Psoas muscle (tissue), 8 donors: ENCODE measurements around the gene SEMA3C. TPM values are rescaled to one million over a fixed set of nuclear protein-coding genes. Genes with fewer than 3 reads are reported as not detected.
A peak's percentile ranks its signal among the peaks of the same experiment; 100 is the strongest.

Experiments used
- ATAC-seq, 4 donors: fragments of 200-7000 bp; cut with Tn5 transposase; one replicate each; pipeline ENCODE4 v1.9.1; 2020; ENCODE audit warnings: moderate library complexity in 3 of 4, mild to moderate bottlenecking in 2 of 4
- DNase-seq, 2 donors: peaks; one replicate each; pipeline ENCODE4 v3.0.0-alpha.2; 2020
- H3K27ac ChIP-seq: fragments of 200-600 bp; one replicate; pipeline ENCODE4 v1.8.0; 2022
- H3K27me3 ChIP-seq, 3 donors: fragments of 200-600 bp in 1 of 3; one replicate each; pipeline versions ENCODE4 v1.6.1 to v1.8.0; 2013 to 2022; ENCODE audit warnings: low read length in 2 of 3, mild to moderate bottlenecking in 2 of 3, moderate library complexity in 1 of 3; ENCODE audit not compliant: insufficient read depth in 3 of 3
- H3K36me3 ChIP-seq, 2 donors: fragments of 200-600 bp in 1 of 2; one replicate each; pipeline versions ENCODE4 v1.6.1 to v1.8.0; 2013 to 2022; ENCODE audit warnings: low read depth in 1 of 2, mild to moderate bottlenecking in 1 of 2, moderate library complexity in 1 of 2; ENCODE audit not compliant: insufficient read depth in 1 of 2
- H3K4me1 ChIP-seq: fragments of 200-600 bp; one replicate; pipeline ENCODE4 v1.8.0; 2022
- H3K4me3 ChIP-seq: fragments of 200-600 bp; one replicate; pipeline ENCODE4 v1.8.0; 2022; ENCODE audit warnings: mild to moderate bottlenecking
- H3K9me3 ChIP-seq: fragments of 200-600 bp; one replicate; pipeline ENCODE4 v1.8.0; 2022
- whole genome bisulfite sequencing, 3 donors: extraction: QIAGEN DNeasy Blood & Tissue Kit; methylation state at CpG; one replicate each; pipeline versions ENCODE4 v1.1.6 to v1.1.7; 2013; 5-methylcytosine and 5-hydroxymethylcytosine counted together
- intact Hi-C, 2 donors: fragments of 100-400 bp; cut with DNase I; formaldehyde crosslinking; loops; one replicate each; pipeline versions ENCODE4 v1.11.0 to v1.14.2; 2022
- polyA plus RNA-seq, 3 donors: library from polyadenylated mRNA; stranded (reverse); fragments of 200-250 nt; gene quantifications; one replicate each; pipeline ENCODE4 v1.2.3, GENCODE V29; 2013
- total RNA-seq, 4 donors: library from RNA; stranded (reverse); fragmentation: NEBNext Ultra II Directional in 2 of 4; extraction: Animal tissue kit (Norgen Biotek cat#: 25700) in 2 of 4; gene quantifications; one replicate each; pipeline versions ENCODE4 v1.2.1 to v1.2.4, GENCODE V29; 2021 to 2023
- TF ChIP-seq, protein P1 (sequence below): fragments of 200-600 bp; IDR thresholded peaks from one replicate; pipeline ENCODE4 v1.8.0; 2022; ENCODE audit warnings: antibody characterized with exemption
- donor health status: healthy with polysubstance abuse.
- donor health status: DM: no; HTN: no; CAD: no; lungs with moderate emphysema.
- donor health status: Bipolar disorder and iron deficiency.
- donor health status: healthy.
- donor health status: DM: yes; HTN: yes; CAD: no.
- donor health status: DM: no; HTN: no; CAD: no.
- donor health status: DM: no; HTN: no; CAD: no.
- donor health status: DM: yes; HTN: yes; CAD: no.

SEMA3C gene
- total and polyA plus RNA-seq, 7 donors = 6.6 to 63.1 (median 18.3) TPM

DNA sequence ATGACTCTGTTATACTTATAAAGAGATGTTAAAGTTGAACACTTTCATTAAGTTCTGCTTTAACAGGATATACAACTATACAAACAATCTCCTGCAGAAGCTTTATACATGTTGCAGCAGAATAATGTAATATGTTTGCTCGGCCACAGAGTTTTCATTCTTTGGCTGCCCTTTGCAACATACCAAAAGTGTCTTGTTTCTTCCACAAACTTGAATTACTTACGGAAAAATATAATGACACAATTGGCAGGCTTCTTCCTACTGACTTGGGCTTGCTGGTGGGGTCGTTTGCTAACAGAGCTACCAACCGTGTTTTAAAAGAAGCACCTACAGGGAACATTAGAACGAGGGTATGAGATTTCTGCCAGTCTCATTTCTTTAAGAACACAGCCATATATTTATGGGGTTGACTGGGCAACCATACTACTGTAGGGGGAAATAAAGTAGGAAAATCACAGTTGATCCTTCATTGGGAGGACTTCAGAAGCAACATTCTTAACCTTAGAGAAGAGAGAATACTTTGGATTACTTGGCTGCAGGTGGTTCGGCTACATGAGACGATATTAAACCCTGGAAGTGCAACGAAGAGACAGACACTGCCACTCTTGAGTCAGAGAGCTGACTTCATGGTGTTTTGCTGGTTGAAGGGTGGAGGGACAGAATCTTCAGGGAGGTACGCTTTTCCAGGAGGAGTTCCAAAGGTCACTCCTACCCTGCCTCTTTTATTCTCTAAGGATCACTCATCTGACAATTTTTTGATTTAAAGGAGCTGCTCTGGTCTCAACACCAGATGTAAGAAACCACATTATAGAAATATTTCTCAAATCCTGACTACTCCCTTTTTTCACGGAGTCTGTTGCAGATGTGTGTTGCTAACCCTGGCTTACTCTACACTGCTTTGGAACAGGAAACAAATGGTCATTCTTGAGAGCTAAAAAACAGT lies 123.9 kb downstream of the SEMA3C start:
- Histone ChIP-seq H3K4me3 (no peak overlapping the region), H3K27ac (peak overlapping the region; percentile 31), H3K4me1 (peaks cover 30% of the 10 kb centered on the region), H3K27me3 (no peaks in the 10 kb centered on the region), H3K36me3 (peaks cover 0 to 19% of the 10 kb centered on the region in 2 donors), H3K9me3 (no peaks in the 10 kb centered on the region)
- WGBS, 3 donors = 13 to 35% (median 24%) methylated on average over 10 of the region's 10 CpGs
- ATAC-seq = peak in 3 of 4 donors; percentile 9 to 41 (median 37)
- TF ChIP-seq, protein P1, sequence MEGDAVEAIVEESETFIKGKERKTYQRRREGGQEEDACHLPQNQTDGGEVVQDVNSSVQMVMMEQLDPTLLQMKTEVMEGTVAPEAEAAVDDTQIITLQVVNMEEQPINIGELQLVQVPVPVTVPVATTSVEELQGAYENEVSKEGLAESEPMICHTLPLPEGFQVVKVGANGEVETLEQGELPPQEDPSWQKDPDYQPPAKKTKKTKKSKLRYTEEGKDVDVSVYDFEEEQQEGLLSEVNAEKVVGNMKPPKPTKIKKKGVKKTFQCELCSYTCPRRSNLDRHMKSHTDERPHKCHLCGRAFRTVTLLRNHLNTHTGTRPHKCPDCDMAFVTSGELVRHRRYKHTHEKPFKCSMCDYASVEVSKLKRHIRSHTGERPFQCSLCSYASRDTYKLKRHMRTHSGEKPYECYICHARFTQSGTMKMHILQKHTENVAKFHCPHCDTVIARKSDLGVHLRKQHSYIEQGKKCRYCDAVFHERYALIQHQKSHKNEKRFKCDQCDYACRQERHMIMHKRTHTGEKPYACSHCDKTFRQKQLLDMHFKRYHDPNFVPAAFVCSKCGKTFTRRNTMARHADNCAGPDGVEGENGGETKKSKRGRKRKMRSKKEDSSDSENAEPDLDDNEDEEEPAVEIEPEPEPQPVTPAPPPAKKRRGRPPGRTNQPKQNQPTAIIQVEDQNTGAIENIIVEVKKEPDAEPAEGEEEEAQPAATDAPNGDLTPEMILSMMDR = no peak
- intact Hi-C loops = loop anchor here in 1 of 2 donors (10.0 kb wide), 1 partner anchor 120 kb away; the partner anchor contains the start of gene SEMA3C
- no peak for DNase-seq

- Histone ChIP-seq H3K27me3 (no peaks in the 10 kb centered on the region), H3K36me3 (peaks cover 0 to 15% of the 10 kb centered on the region in 2 donors), H3K4me1 (peaks cover 30% of the 10 kb centered on the region), H3K9me3 (no peaks in the 10 kb centered on the region), H3K27ac (peak overlapping the region; percentile 78), H3K4me3 (no peak overlapping the region)
- peak; percentile 82 to 92 (median 87) for ATAC-seq
- TF ChIP-seq, protein P1 = no peak
- no peak for DNase-seq
- WGBS, 3 donors = 15 to 25% (median 16%) methylated on average over 3 of the region's 3 CpGs
- intact Hi-C loops = loop anchor here in 1 of 2 donors (10.0 kb wide), 1 partner anchor 123 kb away; the partner anchor contains the start of gene SEMA3C
Observed at GRCh38 chr7:80791509-80791929, 127.3 kb downstream of the SEMA3C start.

DNA sequence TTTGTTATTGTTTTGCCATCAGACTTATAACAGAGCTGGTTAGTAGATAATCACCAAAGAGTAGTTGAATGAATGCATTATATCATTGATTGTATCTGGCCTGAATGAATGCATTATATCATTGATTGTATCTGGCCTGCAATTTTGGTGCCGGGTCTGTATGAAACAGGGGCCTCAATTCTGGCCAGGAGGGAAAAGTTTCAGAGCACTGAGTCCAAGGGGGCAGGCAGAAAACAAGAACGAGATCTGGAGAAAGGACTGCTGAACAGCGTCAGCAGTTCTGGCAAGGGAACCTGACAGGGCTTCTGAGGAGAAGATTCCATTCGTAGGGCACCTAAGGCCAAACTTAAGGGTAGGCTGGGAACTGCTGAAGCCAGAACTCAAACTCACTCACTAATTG lies 128.0 kb downstream of the SEMA3C start:
- DNase-seq = no peak

GRCh38 chr7:80787721-80788120 lies 131.1 kb downstream of the SEMA3C start:
- Histone ChIP-seq H3K4me1 (peaks cover 37% of the 10 kb centered on the region), H3K27me3 (no peaks in the 10 kb centered on the region), H3K27ac (no peak overlapping the region), H3K4me3 (no peak overlapping the region), H3K9me3 (no peaks in the 10 kb centered on the region), H3K36me3 (peaks cover 0 to 15% of the 10 kb centered on the region in 2 donors)
- DNase-seq (no peak), ATAC-seq (no peak)
- WGBS, 3 donors = 27 to 43% (median 33%) methylated on average over 1 of the region's 1 CpG
- intact Hi-C loops = loop anchor here in 1 of 2 donors (10.0 kb wide), 1 partner anchor 127 kb away; the partner anchor contains the start of gene SEMA3C
- TF ChIP-seq, protein P1 = no peak

More for the DNA sequence above, 128.0 kb downstream of the SEMA3C start:
- TF ChIP-seq, protein P1 = no peak
- peaks cover 30% of the 10 kb centered on the region for H3K4me1 ChIP-seq
- H3K36me3 ChIP-seq = peaks cover 0 to 15% of the 10 kb centered on the region in 2 donors
- peak overlapping the region; percentile 78 for H3K27ac ChIP-seq
- no peaks in the 10 kb centered on the region for H3K27me3 ChIP-seq
- H3K9me3 ChIP-seq = no peaks in the 10 kb centered on the region
- peak; percentile 64 to 85 (median 74) for ATAC-seq
- intact Hi-C loops = loop anchor here in 1 of 2 donors (10.0 kb wide), 1 partner anchor 124 kb away; the partner anchor contains the start of gene SEMA3C
- WGBS, 3 donors = 20 to 25% (median 21%) methylated on average over 4 of the region's 4 CpGs
- H3K4me3 ChIP-seq = no peak overlapping the region
